ENCODE measurements around the gene EGR2.

DNA sequence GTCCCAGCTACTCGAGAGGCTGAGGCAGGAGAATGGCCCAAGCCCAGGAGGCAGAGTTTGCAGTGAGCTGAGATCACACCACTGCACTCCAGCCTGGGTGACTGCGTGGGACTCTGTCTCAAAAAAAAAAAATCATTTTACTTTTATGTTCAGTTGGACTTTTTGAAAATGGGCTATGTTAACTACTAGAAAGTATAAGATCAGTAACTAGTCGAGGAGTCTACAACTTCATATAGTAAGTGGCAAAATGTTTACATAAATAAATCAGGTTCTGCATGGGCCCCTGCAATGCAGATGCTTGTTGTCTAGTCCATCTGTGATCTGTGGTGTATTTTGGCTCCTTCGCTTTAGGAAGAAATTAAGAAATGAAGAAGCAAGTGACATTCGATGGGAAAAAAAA is 23.9 kb downstream of the EGR2 start:
- TF ChIP-seq, protein P1, sequence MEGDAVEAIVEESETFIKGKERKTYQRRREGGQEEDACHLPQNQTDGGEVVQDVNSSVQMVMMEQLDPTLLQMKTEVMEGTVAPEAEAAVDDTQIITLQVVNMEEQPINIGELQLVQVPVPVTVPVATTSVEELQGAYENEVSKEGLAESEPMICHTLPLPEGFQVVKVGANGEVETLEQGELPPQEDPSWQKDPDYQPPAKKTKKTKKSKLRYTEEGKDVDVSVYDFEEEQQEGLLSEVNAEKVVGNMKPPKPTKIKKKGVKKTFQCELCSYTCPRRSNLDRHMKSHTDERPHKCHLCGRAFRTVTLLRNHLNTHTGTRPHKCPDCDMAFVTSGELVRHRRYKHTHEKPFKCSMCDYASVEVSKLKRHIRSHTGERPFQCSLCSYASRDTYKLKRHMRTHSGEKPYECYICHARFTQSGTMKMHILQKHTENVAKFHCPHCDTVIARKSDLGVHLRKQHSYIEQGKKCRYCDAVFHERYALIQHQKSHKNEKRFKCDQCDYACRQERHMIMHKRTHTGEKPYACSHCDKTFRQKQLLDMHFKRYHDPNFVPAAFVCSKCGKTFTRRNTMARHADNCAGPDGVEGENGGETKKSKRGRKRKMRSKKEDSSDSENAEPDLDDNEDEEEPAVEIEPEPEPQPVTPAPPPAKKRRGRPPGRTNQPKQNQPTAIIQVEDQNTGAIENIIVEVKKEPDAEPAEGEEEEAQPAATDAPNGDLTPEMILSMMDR (IDR thresholded peaks at IDR 0.05; ENCODE audit: insufficient read depth, low read depth, low read length): no peak
- no peak for TF ChIP-seq EZH2 (IDR thresholded peaks at IDR 0.05; ENCODE audit: insufficient read depth, low read length)
